ENCODE data around the gene RMC1.
"Not testable (repeated sequence)": the region's sequence is repeated elsewhere in the genome, so short reads cannot be mapped to it uniquely, and the experiment has no call there.

RMC1 gene

DNA sequence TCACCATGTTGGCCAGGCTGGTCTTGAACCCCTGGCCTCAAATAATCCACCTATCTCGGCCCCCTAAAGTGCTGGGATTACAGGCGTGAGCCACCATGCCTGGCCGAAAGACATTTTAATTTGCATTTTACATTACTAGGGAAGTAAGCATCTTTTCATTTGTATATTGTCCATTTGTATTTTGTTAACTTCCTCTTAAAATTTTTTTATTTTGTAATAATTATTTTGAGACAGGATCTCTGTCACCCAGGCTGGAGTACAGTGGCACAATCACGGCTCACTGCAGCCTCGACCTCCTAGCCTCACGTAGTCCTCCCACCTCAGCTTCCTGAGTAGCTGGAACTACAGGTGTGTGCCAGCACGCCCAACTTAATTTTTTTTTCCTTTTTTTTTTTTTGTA, 8.9 kb downstream of the RMC1 start:
- peaks cover 31% of the 10 kb centered on the region for H3K4me1 Mint-ChIP-seq (ENCODE audit: low read depth)
- H3K4me3 Mint-ChIP-seq, H3K27me3 Mint-ChIP-seq, H3K9me3 Mint-ChIP-seq, DNase-seq: not testable (repeated sequence)
- peaks cover 84% of the 10 kb centered on the region for H3K36me3 Mint-ChIP-seq (ENCODE audit: low read depth)
- peak overlapping the region; percentile 76 for H3K27ac Mint-ChIP-seq

DNA sequence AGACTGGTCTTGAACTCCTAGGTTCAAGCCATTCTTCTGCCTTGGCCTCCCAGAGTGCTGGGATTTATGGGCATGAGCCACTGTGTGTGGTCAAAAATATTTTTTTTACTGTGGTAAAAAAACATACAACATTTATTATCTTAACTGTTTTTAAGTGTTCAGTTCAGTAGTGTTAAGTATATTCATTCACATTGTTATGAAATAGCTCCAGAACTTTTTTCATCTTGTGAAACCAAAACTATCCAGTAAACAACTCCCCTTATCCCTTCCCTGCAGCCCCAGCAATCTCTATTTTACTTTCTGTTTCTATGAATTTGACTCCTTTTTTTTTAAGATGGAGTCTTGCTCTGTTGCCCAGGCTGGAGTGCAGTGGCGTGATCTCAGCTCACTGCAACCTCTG, 9.3 kb downstream of the RMC1 start:
- Mint-ChIP-seq H3K9me3 (no peaks in the 10 kb centered on the region), H3K27ac (peak overlapping the region; percentile 76), H3K4me3 (no peak overlapping the region), H3K4me1 (ENCODE audit: low read depth) (peaks cover 29% of the 10 kb centered on the region), H3K27me3 (no peaks in the 10 kb centered on the region), H3K36me3 (ENCODE audit: low read depth) (peaks cover 84% of the 10 kb centered on the region)
- DNase-seq, result no peak

DNA sequence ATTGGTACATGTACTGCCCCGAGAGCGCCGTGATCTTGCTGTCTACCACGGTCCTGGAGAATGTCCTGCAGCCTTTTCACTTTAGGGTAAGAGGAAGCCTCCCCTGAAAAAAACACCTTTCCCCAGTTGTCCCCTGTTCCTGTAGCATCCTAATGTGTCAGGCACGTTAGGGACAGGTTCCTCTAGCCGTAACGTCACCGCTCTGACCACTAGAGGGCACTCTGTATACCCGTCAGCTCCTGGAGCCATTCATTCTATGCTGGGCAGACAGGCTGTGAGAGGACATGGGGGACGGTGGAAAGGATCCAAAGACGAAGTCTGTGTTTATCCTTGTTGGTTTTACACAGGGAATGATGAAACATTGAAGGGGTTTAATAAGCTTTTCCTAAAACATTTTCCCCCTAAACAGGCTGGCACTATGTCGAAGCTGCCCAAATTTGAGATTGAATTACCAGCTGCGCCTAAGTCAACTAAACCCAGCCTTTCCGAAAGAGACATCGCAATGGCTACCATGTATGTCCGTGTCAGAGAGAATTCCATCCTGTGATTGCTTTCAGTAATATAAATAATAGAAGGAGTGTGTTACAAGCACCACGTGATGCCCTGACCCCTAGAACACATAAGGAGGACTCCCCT, 12.7 kb downstream of the RMC1 start:
- no peaks in the 10 kb centered on the region for H3K27me3 Mint-ChIP-seq

DNA sequence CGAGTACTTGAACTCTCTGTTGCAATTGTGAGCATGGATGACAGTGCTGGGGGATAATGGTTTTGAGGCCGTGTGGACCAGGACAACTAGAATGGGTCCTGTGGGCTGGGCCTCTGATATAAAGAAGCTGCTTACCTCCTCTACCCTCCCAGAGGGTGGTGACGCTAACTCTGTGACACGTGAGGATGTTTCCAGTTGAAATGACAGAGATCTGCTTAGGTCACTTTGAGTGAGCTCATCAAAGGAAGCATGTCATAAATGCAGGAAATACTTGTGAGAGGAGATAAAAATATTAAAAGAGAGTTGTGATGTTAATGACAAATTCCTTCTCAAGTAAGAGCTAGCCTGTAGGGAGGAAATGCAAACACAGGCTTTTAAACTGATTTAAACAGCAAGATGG, 16.4 kb downstream of the RMC1 start:
- H3K36me3 Mint-ChIP-seq (ENCODE audit: low read depth), result peaks cover 91% of the 10 kb centered on the region
- DNase-seq, result no peak
- H3K9me3 Mint-ChIP-seq, result no peaks in the 10 kb centered on the region
- H3K27ac Mint-ChIP-seq, result peak overlapping the region; percentile 62
- no peak overlapping the region for H3K4me3 Mint-ChIP-seq
- no peaks in the 10 kb centered on the region for H3K27me3 Mint-ChIP-seq
- H3K4me1 Mint-ChIP-seq (ENCODE audit: low read depth), result peaks cover 14% of the 10 kb centered on the region

More for the DNA sequence above, 12.7 kb downstream of the RMC1 start:
- no peaks in the 10 kb centered on the region for H3K9me3 Mint-ChIP-seq
- H3K27ac Mint-ChIP-seq, result peak overlapping the region; percentile 40
- DNase-seq, result peak; percentile 76
- H3K4me3 Mint-ChIP-seq, result no peak overlapping the region
- H3K36me3 Mint-ChIP-seq (ENCODE audit: low read depth), result peaks cover 88% of the 10 kb centered on the region
- peaks cover 21% of the 10 kb centered on the region for H3K4me1 Mint-ChIP-seq (ENCODE audit: low read depth)

DNA sequence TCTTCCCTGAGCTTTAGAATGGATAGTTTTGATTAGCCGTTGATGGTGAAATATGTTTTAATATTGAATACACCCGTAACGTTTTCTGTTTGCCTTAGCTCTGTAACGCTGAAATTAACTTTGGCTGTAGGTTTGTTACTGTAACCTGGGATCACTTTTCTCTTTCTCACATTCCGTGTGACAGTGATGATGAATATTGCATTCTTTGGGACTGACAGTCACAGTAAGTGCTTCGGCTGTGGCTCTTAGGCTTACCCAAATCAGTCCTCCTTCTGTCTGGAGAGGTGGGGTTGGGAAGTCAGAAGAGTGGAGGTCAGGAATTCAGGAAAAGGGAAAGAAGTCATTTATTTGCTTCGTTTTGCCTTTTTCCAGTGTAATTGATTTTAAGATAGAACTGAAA, 18.0 kb downstream of the RMC1 start:
- no peaks in the 10 kb centered on the region for H3K9me3 Mint-ChIP-seq
- peaks cover 86% of the 10 kb centered on the region for H3K36me3 Mint-ChIP-seq (ENCODE audit: low read depth)

DNA sequence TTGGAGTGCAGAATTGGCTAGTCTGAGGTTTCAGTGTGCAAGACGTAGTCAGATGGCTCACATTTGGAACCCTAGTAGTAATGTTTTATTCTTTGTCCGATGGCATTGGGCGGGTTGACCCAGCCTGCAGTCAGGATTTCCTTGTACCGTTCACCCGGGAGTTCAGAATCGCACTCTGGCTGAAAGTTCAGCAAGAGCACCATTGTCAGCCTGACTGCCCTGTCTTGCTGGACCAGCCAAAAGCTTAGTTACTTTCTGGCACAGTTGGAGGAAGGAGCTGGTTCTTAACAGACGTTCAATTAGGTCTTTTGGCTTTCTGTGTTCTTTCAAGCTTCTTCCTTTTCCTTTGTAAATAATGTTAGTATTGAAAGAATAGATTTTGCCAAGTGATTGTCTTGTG, 18.6 kb downstream of the RMC1 start:
- peaks cover 9% of the 10 kb centered on the region for H3K4me1 Mint-ChIP-seq (ENCODE audit: low read depth)
- H3K27me3 Mint-ChIP-seq, result no peaks in the 10 kb centered on the region
- no peak for DNase-seq
- peaks cover 87% of the 10 kb centered on the region for H3K36me3 Mint-ChIP-seq (ENCODE audit: low read depth)
- H3K4me3 Mint-ChIP-seq, result no peak overlapping the region
- no peaks in the 10 kb centered on the region for H3K9me3 Mint-ChIP-seq
- peak overlapping the region; percentile 71 for H3K27ac Mint-ChIP-seq

More for the DNA sequence above, 18.0 kb downstream of the RMC1 start:
- Mint-ChIP-seq H3K27me3 (no peaks in the 10 kb centered on the region), H3K4me1 (ENCODE audit: low read depth) (peaks cover 9% of the 10 kb centered on the region), H3K4me3 (no peak overlapping the region), H3K27ac (no peak overlapping the region)
- no peak for DNase-seq

DNA sequence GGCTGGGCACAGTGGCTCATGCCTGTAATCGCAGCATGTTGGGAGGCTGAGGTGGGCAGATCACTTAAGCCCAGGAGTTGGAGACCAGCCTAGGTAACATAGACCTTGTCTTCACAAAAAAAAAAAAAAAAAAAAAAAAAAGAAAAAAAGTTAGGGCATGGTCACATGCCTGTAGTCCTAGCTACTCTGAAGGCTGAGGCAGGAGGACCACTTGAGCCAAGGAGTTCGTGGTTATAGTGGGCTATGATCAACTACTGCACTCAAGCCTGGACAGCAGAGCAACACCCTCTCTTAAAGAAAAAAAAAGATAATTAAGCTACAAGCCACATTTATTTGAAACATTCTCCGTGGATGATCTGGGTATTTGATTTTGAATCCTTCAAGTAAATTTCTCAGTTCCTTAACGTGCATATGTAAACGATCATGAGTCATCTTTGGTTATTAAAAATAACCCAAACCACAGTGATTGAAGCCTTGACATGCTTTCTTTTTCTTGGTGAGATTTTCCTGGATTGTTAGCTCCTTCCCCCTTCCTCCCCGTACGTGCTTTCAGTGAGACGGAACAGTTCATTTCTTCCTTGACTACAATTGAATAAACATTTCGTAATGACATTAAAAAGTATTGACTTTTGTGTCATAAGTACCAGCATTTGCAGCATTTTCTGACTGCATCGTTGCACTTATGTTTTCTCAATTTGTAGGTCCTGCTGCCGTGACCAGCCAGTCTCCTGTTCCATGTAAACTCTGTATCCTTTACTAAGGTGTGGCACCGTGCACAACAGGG, 20.3 kb downstream of the RMC1 start:
- Mint-ChIP-seq H3K27ac (peak overlapping the region; percentile 71), H3K4me1 (ENCODE audit: low read depth) (peaks cover 9% of the 10 kb centered on the region), H3K27me3 (no peaks in the 10 kb centered on the region), H3K9me3 (no peaks in the 10 kb centered on the region), H3K4me3 (no peak overlapping the region), H3K36me3 (ENCODE audit: low read depth) (peaks cover 87% of the 10 kb centered on the region)
- DNase-seq, result no peak

DNA sequence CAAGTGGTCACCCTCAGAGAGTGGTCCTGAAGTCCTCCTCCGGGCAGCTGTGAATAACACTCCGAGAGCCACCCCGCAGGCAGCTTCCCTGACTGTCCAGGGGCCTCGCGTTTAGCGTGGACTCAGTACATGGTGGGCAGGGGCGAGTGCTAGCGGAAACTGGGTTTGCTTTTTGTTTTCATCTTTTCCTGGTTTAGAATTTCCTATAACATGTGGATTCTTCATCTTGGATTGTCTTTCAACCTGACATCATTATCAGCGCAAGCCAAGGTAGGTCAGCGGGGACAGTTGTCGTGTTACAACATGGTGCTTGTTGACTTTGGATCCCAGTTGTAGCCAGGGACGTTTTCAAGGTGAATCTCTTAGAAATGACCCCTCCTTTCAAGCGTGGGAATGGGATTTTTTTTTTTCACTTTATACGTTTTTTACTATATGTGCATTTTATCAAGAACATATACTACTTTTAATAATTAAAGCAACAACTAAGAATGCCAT, 20.9 kb downstream of the RMC1 start:
- Mint-ChIP-seq H3K27ac (no peak overlapping the region), H3K9me3 (no peaks in the 10 kb centered on the region), H3K4me1 (ENCODE audit: low read depth) (peaks cover 12% of the 10 kb centered on the region), H3K4me3 (no peak overlapping the region), H3K36me3 (ENCODE audit: low read depth) (peaks cover 87% of the 10 kb centered on the region), H3K27me3 (no peaks in the 10 kb centered on the region)
- no peak for DNase-seq

DNA sequence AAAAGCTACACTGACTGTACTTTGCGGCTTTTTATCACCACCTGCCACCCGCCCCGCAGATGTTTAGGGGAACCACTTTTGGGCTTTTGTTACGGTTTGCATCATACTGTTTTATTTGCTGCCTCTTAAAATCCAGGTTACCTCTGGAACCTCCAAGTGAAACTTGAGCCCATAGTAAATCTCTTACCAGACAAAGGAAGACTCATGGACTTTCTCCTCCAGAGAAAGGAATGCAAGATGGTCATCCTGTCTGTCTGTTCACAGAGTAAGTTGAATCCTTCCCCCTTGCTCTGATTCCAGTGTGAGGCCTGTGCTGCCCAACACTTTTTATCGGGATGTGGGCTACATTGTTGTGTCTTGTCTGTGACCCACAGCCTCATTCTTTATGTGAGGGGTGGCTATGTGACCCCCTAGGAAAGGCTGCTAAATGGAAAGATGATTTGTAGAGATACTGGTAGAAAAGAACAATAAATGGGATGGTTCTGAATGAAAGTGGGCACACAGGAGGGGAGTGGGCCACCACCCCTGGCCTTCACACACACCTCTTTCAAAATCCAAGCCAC, 23.3 kb downstream of the RMC1 start:
- peaks cover 89% of the 10 kb centered on the region for H3K36me3 Mint-ChIP-seq (ENCODE audit: low read depth)
- no peaks in the 10 kb centered on the region for H3K27me3 Mint-ChIP-seq
- H3K4me1 Mint-ChIP-seq (ENCODE audit: low read depth), result peaks cover 23% of the 10 kb centered on the region
- peak overlapping the region; percentile 61 for H3K27ac Mint-ChIP-seq
- no peaks in the 10 kb centered on the region for H3K9me3 Mint-ChIP-seq
- DNase-seq, result no peak
- no peak overlapping the region for H3K4me3 Mint-ChIP-seq

DNA sequence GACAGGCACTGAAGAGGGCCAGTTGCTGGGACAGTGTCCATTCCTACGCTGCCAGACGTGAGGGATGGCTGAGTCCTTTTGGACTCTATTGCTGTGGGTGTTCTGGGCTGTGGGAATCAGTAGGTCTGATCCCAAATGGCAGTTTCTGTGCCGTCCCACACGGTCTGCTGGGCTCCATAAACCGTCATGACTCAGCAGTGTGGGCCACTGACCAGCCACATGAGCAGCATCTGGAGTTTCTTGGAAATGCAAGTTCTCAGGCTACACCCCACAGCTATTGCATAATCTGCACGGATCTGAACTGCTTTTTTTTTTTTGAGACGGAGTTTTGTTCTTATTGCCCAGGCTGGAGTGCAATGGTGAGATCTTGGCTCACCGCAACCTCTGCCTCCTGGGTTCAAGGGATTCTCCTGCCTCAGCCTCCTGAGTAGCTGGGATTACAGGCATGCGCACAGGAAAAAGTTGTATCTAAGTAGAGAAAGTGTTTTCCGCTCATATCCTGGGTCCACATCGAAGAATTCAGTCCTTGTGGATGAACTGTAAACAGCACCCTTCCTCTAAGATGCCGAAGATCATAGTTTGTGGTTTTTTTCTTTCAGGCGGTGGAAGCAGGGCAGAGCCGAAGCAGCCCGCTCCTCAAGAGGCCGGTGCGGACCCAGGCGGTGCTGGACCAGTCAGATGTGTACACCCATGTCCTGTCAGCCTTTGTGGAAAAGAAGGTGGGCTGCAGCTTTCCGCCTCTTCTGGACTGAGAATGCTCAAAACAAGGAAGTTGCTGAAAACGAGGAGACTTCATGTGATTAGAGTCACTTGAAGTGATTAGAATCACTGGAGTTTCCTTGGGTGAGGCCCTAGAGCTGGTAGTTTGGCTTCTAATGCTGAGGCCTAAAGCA, 25.5 kb downstream of the RMC1 start:
- no peak overlapping the region for H3K4me3 Mint-ChIP-seq
- H3K9me3 Mint-ChIP-seq, result no peaks in the 10 kb centered on the region
- H3K27me3 Mint-ChIP-seq, result no peaks in the 10 kb centered on the region
- peak overlapping the region; percentile 84 for H3K27ac Mint-ChIP-seq
- DNase-seq, result no peak
- peaks cover 90% of the 10 kb centered on the region for H3K36me3 Mint-ChIP-seq (ENCODE audit: low read depth)
- H3K4me1 Mint-ChIP-seq (ENCODE audit: low read depth), result peaks cover 15% of the 10 kb centered on the region

DNA sequence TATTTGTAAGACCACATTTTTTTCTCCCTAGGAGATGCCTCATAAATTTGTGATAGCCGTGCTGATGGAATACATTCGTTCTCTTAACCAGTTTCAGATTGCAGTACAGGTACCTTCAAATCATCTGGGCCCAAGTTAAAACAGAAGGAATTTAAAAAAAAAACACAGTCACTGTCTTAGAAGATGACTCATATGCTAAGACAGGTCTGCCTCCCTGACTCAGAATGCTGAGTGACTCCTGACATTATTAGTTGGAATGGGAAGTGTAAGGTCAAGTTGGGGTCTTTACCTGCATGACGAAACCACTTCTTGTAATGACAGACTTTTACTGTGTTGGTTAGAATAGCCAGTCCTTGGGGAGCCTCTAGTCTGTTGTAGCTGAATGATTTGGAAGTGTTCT, 26.3 kb downstream of the RMC1 start:
- peaks cover 90% of the 10 kb centered on the region for H3K36me3 Mint-ChIP-seq (ENCODE audit: low read depth)
- no peaks in the 10 kb centered on the region for H3K9me3 Mint-ChIP-seq
- H3K4me1 Mint-ChIP-seq (ENCODE audit: low read depth), result peaks cover 13% of the 10 kb centered on the region
- H3K27me3 Mint-ChIP-seq, result no peaks in the 10 kb centered on the region
- no peak overlapping the region for H3K4me3 Mint-ChIP-seq
- peak overlapping the region; percentile 84 for H3K27ac Mint-ChIP-seq
- no peak for DNase-seq

DNA sequence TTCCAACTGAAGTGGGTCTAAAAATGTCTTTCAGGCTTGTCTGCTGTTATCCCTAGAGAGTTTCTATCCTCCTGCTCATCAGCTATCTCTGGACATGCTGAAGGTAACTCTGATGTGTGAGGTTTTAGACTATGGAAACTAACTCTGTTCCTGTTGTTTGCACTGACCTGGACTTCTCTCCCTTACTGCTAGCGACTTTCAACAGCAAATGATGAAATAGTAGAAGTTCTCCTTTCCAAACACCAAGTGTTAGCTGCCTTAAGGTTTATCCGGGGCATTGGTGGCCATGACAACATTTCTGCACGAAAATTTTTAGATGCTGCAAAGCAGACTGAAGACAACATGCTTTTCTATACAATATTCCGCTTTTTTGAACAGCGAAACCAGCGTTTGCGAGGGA, 26.9 kb downstream of the RMC1 start:
- no peak overlapping the region for H3K4me3 Mint-ChIP-seq
- H3K9me3 Mint-ChIP-seq, result no peaks in the 10 kb centered on the region
- H3K27me3 Mint-ChIP-seq, result no peaks in the 10 kb centered on the region
- H3K4me1 Mint-ChIP-seq (ENCODE audit: low read depth), result peaks cover 13% of the 10 kb centered on the region
- no peak for DNase-seq
- peaks cover 95% of the 10 kb centered on the region for H3K36me3 Mint-ChIP-seq (ENCODE audit: low read depth)
- H3K27ac Mint-ChIP-seq, result peak overlapping the region; percentile 84

DNA sequence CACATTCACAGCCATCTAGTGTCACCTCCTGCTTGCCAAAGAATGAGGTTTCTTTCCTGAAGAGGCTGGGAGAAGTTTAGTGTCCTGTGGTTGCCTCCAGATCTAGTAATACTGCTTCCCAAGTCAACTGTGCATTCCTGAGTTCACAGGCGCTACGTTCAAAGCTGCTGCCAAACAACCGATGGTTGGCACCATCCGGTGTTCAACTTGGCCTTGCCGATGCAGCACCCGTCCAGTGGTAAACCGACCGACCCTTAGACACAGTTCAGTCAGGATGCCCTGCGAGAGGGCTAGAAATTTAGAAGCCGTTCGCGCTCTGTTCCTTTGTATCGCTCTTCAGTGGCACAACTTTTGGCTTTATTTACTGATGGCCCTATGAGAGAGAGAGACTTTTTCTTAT, 28.6 kb downstream of the RMC1 start:
- Mint-ChIP-seq H3K4me3 (no peak overlapping the region), H3K27me3 (no peaks in the 10 kb centered on the region), H3K9me3 (no peaks in the 10 kb centered on the region), H3K36me3 (ENCODE audit: low read depth) (peaks cover 96% of the 10 kb centered on the region), H3K27ac (peak overlapping the region; percentile 74), H3K4me1 (ENCODE audit: low read depth) (peaks cover 13% of the 10 kb centered on the region)
- no peak for DNase-seq

DNA sequence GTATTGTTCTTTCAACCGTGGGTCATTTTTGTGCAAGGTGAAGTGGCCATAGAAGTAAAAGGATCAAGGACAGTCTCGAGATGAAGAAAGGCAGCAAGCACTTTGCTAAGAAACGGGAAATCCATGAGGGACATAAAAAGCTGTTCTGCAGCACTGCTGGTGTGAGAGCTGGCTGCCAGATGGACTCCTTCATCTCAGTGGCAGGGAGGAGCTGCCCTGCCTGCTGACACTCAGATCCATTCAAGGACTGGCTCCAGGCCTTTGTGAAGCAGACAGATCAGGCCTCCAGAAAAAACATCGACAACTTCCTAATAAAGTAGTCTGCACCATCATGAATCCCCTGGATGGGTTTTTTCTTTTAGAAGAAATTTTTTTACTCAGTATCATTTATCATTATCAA, 29.5 kb downstream of the RMC1 start:
- peak overlapping the region; percentile 56 for H3K27ac Mint-ChIP-seq
- no peak for DNase-seq
- H3K27me3 Mint-ChIP-seq, result no peaks in the 10 kb centered on the region
- H3K4me1 Mint-ChIP-seq (ENCODE audit: low read depth), result peaks cover 13% of the 10 kb centered on the region
- H3K9me3 Mint-ChIP-seq, result no peaks in the 10 kb centered on the region
- no peak overlapping the region for H3K4me3 Mint-ChIP-seq
- peaks cover 98% of the 10 kb centered on the region for H3K36me3 Mint-ChIP-seq (ENCODE audit: low read depth)

All from activated T-cell treated with anti-CD3 and anti-CD28 coated beads, Interleukin-2, amount 50 U/mL, for 24 hours (primary cell).